Measurements from ENCODE around the gene AP2A2. TPM values are rescaled to one million over a fixed set of nuclear protein-coding genes. Genes with fewer than 3 reads are reported as not detected.
A peak's percentile ranks its signal among the peaks of the same experiment; 100 is the strongest.

Gene AP2A2
- total RNA-seq, 1 experiment from 2014 or later = 70.6 TPM

DNA sequence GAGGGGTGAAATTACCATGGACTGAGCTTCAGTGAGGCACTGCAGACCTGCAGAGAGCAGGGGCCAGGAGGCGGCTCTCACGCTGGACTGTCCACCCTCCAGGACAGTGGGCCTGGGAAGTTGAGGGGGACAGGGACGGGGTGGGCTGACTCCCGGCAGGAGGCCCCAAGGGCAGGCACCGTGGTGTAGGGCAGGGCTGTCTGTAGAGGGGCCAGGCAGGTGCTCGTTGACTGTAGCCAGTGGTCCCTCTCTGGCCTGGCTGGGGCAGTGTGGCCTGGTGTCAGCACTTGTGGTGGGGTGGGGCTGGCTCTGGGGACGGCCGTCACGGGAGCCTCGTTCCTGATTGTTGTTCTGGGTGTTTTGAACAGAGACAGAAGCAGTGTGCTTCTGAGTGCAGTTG is 64.4 kb downstream of the AP2A2 start:
- no peak overlapping the region for H3K27ac Mint-ChIP-seq (ENCODE audit: low read depth, unreplicated experiment)
- H3K27me3 Mint-ChIP-seq (ENCODE audit: insufficient read depth, unreplicated experiment) = no peaks in the 10 kb centered on the region
- no peaks in the 10 kb centered on the region for H3K4me1 Mint-ChIP-seq (ENCODE audit: insufficient read depth, unreplicated experiment)
- H3K9me3 Mint-ChIP-seq (ENCODE audit: unreplicated experiment) = no peaks in the 10 kb centered on the region
- TF ChIP-seq, protein P1, sequence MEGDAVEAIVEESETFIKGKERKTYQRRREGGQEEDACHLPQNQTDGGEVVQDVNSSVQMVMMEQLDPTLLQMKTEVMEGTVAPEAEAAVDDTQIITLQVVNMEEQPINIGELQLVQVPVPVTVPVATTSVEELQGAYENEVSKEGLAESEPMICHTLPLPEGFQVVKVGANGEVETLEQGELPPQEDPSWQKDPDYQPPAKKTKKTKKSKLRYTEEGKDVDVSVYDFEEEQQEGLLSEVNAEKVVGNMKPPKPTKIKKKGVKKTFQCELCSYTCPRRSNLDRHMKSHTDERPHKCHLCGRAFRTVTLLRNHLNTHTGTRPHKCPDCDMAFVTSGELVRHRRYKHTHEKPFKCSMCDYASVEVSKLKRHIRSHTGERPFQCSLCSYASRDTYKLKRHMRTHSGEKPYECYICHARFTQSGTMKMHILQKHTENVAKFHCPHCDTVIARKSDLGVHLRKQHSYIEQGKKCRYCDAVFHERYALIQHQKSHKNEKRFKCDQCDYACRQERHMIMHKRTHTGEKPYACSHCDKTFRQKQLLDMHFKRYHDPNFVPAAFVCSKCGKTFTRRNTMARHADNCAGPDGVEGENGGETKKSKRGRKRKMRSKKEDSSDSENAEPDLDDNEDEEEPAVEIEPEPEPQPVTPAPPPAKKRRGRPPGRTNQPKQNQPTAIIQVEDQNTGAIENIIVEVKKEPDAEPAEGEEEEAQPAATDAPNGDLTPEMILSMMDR (IDR thresholded peaks at IDR 0.05; ENCODE audit: unreplicated experiment) = no peak
- peaks cover 52% of the 10 kb centered on the region for H3K36me3 Mint-ChIP-seq (ENCODE audit: insufficient read depth, unreplicated experiment)
- DNase-seq (ENCODE audit: unreplicated experiment) = no peak
- BruUV-seq (replicated peaks) = no TSS peak
- POLR2A ChIA-PET = no interaction called here
- intact Hi-C loops (cut with micrococcal nuclease) = no loop called here
- no peak overlapping the region for H3K4me3 Mint-ChIP-seq (ENCODE audit: unreplicated experiment)
- CTCF ChIA-PET = no interaction called here

DNA sequence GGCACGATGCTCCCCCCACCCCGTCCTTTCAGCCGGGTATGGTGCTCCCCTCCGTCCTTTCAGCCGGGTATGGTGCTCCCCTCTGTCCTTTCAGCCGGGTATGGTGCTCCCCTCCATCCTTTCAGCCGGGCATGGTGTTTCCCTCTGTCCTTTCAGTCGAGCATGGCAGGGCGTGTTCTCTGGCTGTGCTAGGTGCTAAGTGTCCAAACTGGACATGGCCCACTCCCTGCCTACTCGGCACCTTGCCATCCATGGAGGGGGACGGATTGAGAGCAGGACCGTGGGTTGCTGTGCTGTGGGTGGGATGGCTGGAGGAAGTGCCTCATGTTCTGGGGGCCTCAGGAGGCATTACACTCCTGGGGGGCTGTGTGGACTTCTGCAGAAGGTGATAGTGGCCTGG is 65.4 kb downstream of the AP2A2 start:
- BruUV-seq (replicated peaks) = no TSS peak
- Mint-ChIP-seq H3K27me3 (ENCODE audit: insufficient read depth, unreplicated experiment) (no peaks in the 10 kb centered on the region), H3K4me1 (ENCODE audit: insufficient read depth, unreplicated experiment) (no peaks in the 10 kb centered on the region), H3K9me3 (ENCODE audit: unreplicated experiment) (no peaks in the 10 kb centered on the region), H3K36me3 (ENCODE audit: insufficient read depth, unreplicated experiment) (peaks cover 49% of the 10 kb centered on the region), H3K27ac (ENCODE audit: low read depth, unreplicated experiment) (peak overlapping the region; percentile 70), H3K4me3 (ENCODE audit: unreplicated experiment) (no peak overlapping the region)
- no peak for DNase-seq (ENCODE audit: unreplicated experiment)
- intact Hi-C loops (cut with micrococcal nuclease) = no loop called here
- POLR2A ChIA-PET = no interaction called here
- CTCF ChIA-PET = no interaction called here
- TF ChIP-seq, protein P1 (IDR thresholded peaks at IDR 0.05; ENCODE audit: unreplicated experiment) = no peak

DNA sequence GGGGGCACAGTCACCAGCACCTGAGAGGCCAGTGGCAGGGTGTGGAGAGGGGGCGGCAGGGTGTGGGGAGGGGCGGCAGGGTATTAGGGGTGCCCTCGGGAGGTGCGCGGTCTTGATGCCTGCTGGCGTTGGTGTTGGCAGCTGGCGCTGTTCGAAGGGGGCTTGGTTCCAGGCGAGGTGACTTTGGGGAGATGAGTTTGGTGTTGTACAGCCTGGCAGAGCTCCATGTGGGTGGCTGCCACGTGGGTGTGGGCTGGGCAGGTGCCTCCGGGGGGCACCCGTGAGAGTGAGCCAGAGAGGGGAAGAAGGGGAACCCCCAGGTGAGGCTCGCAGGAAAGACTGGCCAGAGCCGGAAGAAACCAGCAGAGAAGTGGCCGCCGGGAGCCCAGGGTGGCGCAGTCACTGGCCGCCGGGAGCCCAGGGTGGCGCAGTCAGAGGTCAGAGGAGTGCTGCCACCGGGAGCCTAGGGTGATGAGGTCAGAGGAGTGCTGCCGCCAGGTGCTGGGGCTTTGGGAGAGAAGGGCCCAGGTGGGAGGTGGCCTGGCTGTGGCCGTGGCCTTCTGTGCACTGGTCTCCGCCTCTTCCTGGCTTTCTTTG is 66.1 kb downstream of the AP2A2 start:
- intact Hi-C loops (cut with micrococcal nuclease) = no loop called here
- Mint-ChIP-seq H3K4me1 (ENCODE audit: insufficient read depth, unreplicated experiment) (no peaks in the 10 kb centered on the region), H3K4me3 (ENCODE audit: unreplicated experiment) (no peak overlapping the region), H3K9me3 (ENCODE audit: unreplicated experiment) (no peaks in the 10 kb centered on the region), H3K27ac (ENCODE audit: low read depth, unreplicated experiment) (peak overlapping the region; percentile 70), H3K27me3 (ENCODE audit: insufficient read depth, unreplicated experiment) (no peaks in the 10 kb centered on the region), H3K36me3 (ENCODE audit: insufficient read depth, unreplicated experiment) (peaks cover 42% of the 10 kb centered on the region)
- CTCF ChIA-PET = interaction anchor here (0.6 kb wide), 2 partner anchors 94 to 1314 kb away, joined by 3 read pairs; no protein-coding TSS in a partner anchor
- DNase-seq (ENCODE audit: unreplicated experiment) = no peak
- BruUV-seq (replicated peaks) = no TSS peak
- TF ChIP-seq, protein P1 (IDR thresholded peaks at IDR 0.05; ENCODE audit: unreplicated experiment) = no peak
- POLR2A ChIA-PET = no interaction called here

DNA sequence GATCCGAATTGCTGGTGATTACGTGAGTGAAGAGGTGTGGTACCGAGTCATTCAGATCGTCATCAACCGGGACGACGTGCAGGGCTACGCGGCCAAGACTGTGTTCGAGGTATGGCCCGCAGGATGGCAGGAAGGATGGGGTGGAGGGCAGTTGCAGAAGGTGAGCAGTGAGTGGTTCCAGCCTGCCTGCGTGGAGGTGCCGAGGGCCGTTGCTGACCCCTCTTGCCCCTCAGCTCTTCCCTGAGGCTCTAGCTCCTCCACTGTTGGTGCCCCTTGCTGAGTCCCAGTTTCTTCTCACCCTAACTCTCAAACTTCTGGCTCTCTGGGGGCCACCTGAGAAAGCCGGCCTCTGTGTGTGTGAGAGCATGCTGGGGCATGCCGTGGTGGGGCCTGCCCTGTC is 66.9 kb downstream of the AP2A2 start:
- Mint-ChIP-seq H3K4me3 (ENCODE audit: unreplicated experiment) (no peak overlapping the region), H3K9me3 (ENCODE audit: unreplicated experiment) (no peaks in the 10 kb centered on the region), H3K4me1 (ENCODE audit: insufficient read depth, unreplicated experiment) (no peaks in the 10 kb centered on the region), H3K27me3 (ENCODE audit: insufficient read depth, unreplicated experiment) (no peaks in the 10 kb centered on the region), H3K27ac (ENCODE audit: low read depth, unreplicated experiment) (no peak overlapping the region), H3K36me3 (ENCODE audit: insufficient read depth, unreplicated experiment) (peaks cover 35% of the 10 kb centered on the region)
- intact Hi-C loops (cut with micrococcal nuclease) = no loop called here
- CTCF ChIA-PET = interaction anchor here (0.6 kb wide), 2 partner anchors 16 to 1313 kb away, joined by 3 read pairs; no protein-coding TSS in a partner anchor
- POLR2A ChIA-PET = no interaction called here
- no peak for DNase-seq (ENCODE audit: unreplicated experiment)
- BruUV-seq (replicated peaks) = no TSS peak
- TF ChIP-seq, protein P1 (IDR thresholded peaks at IDR 0.05; ENCODE audit: unreplicated experiment) = no peak
